ENCODE results near the gene GPATCH2.

The GPATCH2 gene

DNA sequence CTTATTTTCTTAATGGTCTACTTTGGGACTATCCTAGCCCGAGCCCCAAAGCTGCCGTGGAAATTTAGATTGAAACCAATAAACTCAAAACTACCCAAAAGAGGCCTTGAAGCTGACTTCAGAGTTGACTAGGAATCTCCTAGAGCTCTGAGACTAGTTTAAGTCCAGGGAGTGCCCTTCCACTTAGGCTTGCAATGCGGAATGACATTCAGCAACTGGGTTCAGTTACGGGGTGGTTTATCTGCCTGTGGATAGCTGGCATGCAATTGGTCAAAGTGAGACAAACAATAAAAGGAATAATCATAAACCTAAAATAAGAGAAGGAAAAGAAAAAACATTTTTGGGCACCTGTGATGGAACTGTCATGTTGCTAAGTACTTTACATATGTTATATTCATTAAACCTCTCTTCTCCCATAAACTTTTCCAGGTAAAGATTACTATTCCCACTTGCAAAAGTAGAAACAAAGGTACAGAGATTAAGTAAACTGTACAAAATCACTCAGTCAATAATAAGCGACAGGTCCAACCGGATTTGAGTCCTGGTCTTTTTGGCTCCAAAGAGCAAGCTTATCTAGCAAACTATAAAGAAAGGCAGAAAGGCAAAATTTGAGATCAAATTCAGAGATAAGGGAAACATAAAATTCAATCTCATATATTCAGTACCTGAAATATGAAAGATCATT is 56.5 kb downstream of the GPATCH2 start:
- no peak for DNase-seq

GRCh38 chr1:217569021-217569420 is 61.9 kb downstream of the GPATCH2 start:
- DNase-seq: no peak

DNA sequence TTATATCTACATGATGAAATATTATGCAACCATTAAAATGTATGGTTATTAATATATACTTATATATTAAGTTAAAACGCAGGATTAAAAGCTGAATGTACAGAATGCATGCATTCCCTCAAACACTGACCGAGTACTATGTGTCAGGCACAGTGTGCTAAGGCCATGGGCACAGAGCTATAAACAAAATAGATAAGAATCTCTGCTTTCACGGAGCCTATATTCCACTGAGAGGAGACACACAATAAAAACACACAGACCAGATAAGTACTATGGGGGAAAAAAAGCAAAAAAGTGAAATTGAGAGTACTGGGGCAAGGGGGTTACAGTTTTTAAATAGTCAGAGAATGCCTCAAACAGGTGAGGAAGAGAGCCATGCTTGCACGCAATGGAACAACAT is 62.7 kb downstream of the GPATCH2 start:
- DNase-seq: no peak

- no peak for DNase-seq
Measured at GRCh38 chr1:217564833-217565232, 66.1 kb downstream of the GPATCH2 start.

- no peak for DNase-seq
Measured at GRCh38 chr1:217564207-217564606, 66.7 kb downstream of the GPATCH2 start.

- no peak for DNase-seq
Measured at GRCh38 chr1:217563179-217563578, 67.7 kb downstream of the GPATCH2 start.

- no peak for DNase-seq
Measured at GRCh38 chr1:217562229-217562878, 68.5 kb downstream of the GPATCH2 start.

GRCh38 chr1:217561446-217561845 is 69.4 kb downstream of the GPATCH2 start:
- DNase-seq: no peak

GRCh38 chr1:217554849-217555248 is 76.0 kb downstream of the GPATCH2 start:
- no peak for DNase-seq

GRCh38 chr1:217553949-217554509 is 76.9 kb downstream of the GPATCH2 start:
- DNase-seq: no peak

GRCh38 chr1:217552339-217552951 is 78.4 kb downstream of the GPATCH2 start:
- DNase-seq: no peak

- no peak for DNase-seq
Measured at GRCh38 chr1:217542837-217543236, 88.1 kb downstream of the GPATCH2 start.

- no peak for DNase-seq
Measured at GRCh38 chr1:217542136-217542777, 88.6 kb downstream of the GPATCH2 start.

DNA sequence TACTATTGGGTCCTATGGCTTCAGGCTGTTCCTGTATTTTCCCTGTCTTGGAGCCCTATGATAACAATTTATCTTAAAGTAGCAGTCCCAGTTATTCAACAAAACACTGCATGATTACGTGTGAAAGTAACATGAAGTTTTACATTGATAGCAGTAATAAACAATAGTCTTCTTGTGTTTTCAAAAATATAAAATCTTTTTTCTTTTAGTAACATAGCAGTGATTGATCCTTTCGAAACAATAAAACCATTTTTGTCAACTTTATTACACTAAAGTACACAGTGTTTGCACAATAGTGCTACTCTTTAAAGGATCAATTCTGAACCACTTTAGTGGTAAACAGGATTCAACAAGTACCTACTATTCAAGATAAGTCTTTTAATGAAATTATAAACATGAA is 90.6 kb downstream of the GPATCH2 start:
- DNase-seq: no peak

- DNase-seq: no peak
Measured at GRCh38 chr1:217539510-217539909, 91.4 kb downstream of the GPATCH2 start.

DNA sequence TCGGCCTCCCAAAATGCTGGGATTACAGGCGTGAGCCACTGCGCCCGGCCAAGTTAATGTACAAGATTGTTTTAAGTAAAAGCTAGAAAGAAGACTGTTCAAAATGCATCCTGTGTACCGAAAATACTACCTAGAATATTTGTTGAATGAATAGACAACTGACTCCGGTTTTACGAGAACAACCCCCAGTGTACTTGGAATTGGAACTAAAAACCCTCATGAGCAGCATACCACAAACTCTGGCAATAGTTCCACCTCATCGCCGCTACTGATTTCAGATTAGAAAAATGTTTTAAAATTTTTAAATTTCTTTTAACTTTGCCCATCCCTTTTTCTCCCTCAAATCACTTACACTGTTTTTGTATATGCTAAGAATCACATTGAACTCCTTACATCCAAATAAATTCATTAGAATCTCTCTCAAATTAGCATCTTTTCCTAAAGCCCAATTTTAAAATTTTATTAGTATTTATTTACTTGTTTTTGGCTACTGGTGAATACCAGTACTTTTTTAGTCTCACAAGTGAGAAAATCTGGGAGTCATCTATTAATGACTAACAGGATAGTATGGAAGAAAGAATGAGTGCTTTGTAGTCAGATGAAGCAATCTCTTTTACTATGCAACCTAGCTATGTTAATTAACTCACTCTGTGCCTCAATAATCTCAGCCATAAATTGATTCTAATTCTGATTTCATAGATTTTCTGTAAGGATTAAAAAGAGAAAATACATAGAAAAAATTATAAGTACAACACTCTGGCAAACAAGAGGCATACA is 95.1 kb downstream of the GPATCH2 start:
- DNase-seq: no peak

- no peak for DNase-seq
Measured at GRCh38 chr1:217534566-217534965, 96.3 kb downstream of the GPATCH2 start.

DNA sequence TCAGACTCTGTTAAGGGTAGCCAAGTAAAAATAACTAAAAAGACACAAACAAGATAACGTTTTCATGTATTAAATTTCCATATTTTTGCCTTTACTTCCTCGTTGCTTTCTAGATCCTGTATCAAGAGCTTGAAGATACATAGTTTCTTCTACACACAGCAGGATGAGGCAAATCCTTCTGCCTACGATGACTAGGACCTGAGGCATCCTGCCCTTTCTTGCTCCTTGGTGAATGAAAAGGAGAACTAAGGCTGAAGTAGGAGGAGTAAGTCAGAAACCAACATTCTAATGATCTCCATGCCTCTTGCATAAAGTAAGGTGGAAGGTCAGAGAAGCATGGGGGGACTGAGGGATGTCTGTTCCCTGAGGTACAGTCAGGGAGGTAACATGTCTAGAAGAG is 102.6 kb downstream of the GPATCH2 start:
- no peak for DNase-seq

DNA sequence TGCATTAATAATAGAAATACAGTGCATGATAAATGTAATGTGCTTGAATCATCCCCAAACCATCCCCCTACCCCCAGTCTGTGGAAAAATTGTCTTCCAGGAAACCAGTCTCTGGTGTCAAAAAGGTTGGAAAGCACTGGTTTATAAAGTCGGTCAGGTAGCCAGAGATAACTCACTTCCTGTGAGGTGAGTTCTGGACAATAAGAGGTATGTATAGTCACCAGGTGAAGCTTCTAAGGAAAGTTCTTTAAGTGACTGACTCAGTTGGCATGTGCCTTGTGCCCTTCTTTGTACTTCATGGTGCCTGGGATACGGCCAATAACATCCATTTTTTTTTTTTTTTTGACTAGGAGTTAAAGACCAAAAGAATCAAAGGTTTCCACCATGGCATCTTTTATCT is 103.7 kb downstream of the GPATCH2 start:
- no peak for DNase-seq

DNA sequence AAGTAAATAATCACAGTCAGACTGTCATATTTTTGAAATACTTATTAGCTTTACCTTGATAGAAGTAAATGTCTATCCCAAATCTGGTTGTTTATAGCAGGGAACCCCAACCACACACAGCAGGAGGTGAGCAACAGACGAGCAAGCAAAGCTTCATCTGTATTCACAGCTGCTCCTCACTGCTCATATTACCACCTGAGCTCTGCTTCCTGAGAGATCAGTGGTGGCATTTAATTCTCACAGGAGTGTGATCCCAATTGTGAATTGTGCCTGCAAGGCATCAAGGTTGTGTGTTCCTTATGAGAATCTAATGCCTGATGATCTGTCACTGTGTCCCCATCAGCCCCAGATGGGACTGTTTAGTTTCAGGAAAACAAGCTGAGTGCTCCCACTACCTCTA is 104.3 kb downstream of the GPATCH2 start:
- DNase-seq: no peak

- no peak for DNase-seq
Measured at GRCh38 chr1:217525773-217526490, 105.0 kb downstream of the GPATCH2 start.

All from activated T-cell treated with anti-CD3 and anti-CD28 coated beads, Interleukin-2, amount 50 U/mL, for 48 hours (primary cell).